ENCODE measurements around the gene CERK.

DNA sequence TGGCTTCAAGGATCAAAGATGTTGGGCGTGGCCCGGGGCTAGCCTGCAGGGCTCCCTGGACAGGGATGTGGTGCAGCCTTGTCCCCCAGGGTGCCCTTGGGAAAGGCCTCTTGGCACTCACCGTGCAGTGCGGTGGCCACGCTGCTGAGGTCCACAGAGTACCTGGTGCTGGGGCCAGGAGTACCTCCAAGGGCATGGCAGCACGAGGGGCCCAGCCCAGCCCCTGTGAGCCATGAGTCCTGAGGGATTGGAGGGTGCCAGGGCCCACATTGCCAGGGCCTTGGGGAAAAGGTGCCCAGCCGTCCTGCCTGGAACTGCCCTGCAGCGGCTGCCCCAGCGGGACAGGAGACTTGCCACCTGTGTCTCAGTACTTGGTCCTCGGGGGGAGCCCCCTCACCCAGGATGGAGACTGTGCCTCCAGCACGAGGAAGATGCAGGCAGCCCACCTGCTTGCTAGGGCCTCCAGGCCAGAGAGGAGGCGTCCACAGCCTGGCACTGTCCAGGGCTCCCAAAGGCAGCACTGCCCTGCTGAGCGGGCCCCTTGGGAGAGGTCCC, 73.7 kb downstream of the CERK start:
- no peak for TF ChIP-seq POLR2A (IDR thresholded peaks at IDR 0.05; ENCODE audit: low read depth, low read length)
- no peak for TF ChIP-seq POLR2AphosphoS5 (IDR thresholded peaks at IDR 0.05; ENCODE audit: low read depth, low read length)

Measured in GM12892 (cell line).